Hepatocyte (in vitro differentiated cells): ENCODE results near the gene RAET1G.
"Not testable (repeated sequence)": the region's sequence is repeated elsewhere in the genome, so short reads cannot be mapped to it uniquely, and the experiment has no call there.

Experiments used
- CTCF ChIP-seq: fragments of 200-600 bp; sonication (generic); IDR thresholded peaks from 2 replicates; pipeline ENCODE4 v1.5.1; 2016; ENCODE audit warnings: antibody characterized with exemption, mild to moderate bottlenecking; ENCODE audit not compliant: poor library complexity
- EZH2 ChIP-seq: fragments of 200-600 bp; sonication (generic); IDR thresholded peaks from 2 replicates; pipeline ENCODE4 v1.6.1; 2016; ENCODE audit warnings: antibody characterized with exemption, mild to moderate bottlenecking, borderline replicate concordance
- EZH2phosphoT487 ChIP-seq: fragments of 200-600 bp; sonication (generic); IDR thresholded peaks from one replicate; pipeline ENCODE4 v1.6.1; 2018; ENCODE audit warnings: antibody characterized with exemption, mild to moderate bottlenecking, low read depth, moderate library complexity; ENCODE audit not compliant: unreplicated experiment, severe bottlenecking

GRCh38 chr6:149953934-149954327 lies 31.0 kb upstream of the RAET1G start:
- not testable (repeated sequence) for TF ChIP-seq CTCF, EZH2phosphoT487, EZH2
